Upper lobe of right lung (tissue), 1 donor: Measurements from ENCODE around the gene GRIP1. TPM values are rescaled to one million over a fixed set of nuclear protein-coding genes. Genes with fewer than 3 reads are reported as not detected.
"Not testable (repeated sequence)": the region's sequence is repeated elsewhere in the genome, so short reads cannot be mapped to it uniquely, and the experiment has no call there.

ENCODE experiments used
- ATAC-seq: fragments of 200-7000 bp; cut with Tn5 transposase; one replicate; pipeline ENCODE4 v1.9.1; 2020; ENCODE audit warnings: mild to moderate bottlenecking, moderate library complexity
- DNase-seq: peaks from one replicate; pipeline ENCODE4 v3.0.0-alpha.2; 2020
- H3K27ac ChIP-seq: fragments of 200-600 bp; one replicate; pipeline ENCODE4 v1.8.0; 2022
- H3K27me3 ChIP-seq: fragments of 200-600 bp; one replicate; pipeline ENCODE4 v1.8.0; 2022; ENCODE audit warnings: mild to moderate bottlenecking
- H3K36me3 ChIP-seq: fragments of 200-600 bp; one replicate; pipeline ENCODE4 v1.8.0; 2022
- H3K4me1 ChIP-seq: fragments of 200-600 bp; one replicate; pipeline ENCODE4 v1.8.0; 2022
- H3K4me3 ChIP-seq: fragments of 200-600 bp; one replicate; pipeline ENCODE4 v1.8.0; 2022; ENCODE audit warnings: mild to moderate bottlenecking
- H3K9me3 ChIP-seq: fragments of 200-600 bp; one replicate; pipeline ENCODE4 v1.8.0; 2022
- CTCF ChIP-seq: fragments of 200-600 bp; IDR thresholded peaks from one replicate; pipeline ENCODE4 v1.8.0; 2022; ENCODE audit warnings: antibody characterized with exemption
- intact Hi-C: fragments of 100-400 bp; cut with DNase I; formaldehyde crosslinking; loops from one replicate; pipeline ENCODE4 v1.11.0; 2022
- total RNA-seq: library from RNA; stranded (reverse); fragmentation: NEBNext Ultra II Directional; extraction: Animal tissue kit (Norgen Biotek cat#: 25700); gene quantifications from one replicate; pipeline ENCODE4 v1.2.1, GENCODE V29; 2021
- donor health status: DM: no; HTN: yes; CAD: no; lungs with severe emphysema.

The GRIP1 gene
- total RNA-seq, 1 donor from 2014 or later, result 5.2 TPM

- intact Hi-C loops, result no loop called here
- ATAC-seq (no peak), DNase-seq (no peak)
- H3K27me3 ChIP-seq, result no peaks in the 10 kb centered on the region
- peaks cover 15% of the 10 kb centered on the region for H3K36me3 ChIP-seq
- H3K4me1 ChIP-seq, result no peaks in the 10 kb centered on the region
- no peaks in the 10 kb centered on the region for H3K9me3 ChIP-seq
- TF ChIP-seq CTCF, result no peak
- H3K27ac ChIP-seq, result no peak overlapping the region
- H3K4me3 ChIP-seq, result no peak overlapping the region
Measured at GRCh38 chr12:66309606-66310005, 369.3 kb downstream of the GRIP1 start.

DNA sequence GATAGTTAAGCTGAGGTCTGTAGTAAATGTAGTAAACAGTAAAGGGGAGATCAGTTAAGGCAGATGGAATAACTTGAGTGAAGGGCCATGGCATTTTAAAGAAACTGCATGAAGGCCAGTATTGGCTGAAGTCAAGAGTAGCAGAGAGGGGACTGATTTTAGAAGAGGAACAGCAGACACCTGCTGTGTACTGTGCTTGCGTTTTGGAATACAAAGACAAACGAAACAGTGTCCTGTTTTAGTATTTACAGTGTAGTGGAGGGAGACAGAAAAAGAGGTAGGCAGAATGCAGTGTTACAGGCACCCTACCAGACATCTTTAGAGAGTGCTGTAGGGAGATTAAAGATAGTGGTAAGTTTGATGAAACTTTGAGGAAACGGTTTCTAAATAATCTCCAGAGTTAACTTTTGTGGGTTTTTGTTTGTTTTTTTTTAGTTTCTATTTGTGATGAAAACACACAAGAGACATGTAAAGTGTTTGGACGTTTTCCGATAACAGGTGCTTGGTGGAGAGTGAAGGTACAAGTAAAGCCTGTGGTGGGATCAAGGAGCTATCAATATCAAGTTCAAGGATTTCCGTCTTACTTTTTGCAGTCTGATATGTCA, 374.5 kb downstream of the GRIP1 start:
- Histone ChIP-seq H3K36me3 (peaks cover 10% of the 10 kb centered on the region), H3K9me3 (no peaks in the 10 kb centered on the region), H3K27me3 (no peaks in the 10 kb centered on the region), H3K4me3 (peak overlapping the region; percentile 69), H3K4me1 (peaks cover 13% of the 10 kb centered on the region), H3K27ac (no peak overlapping the region)
- ATAC-seq, result no peak
- intact Hi-C loops, result no loop called here
- TF ChIP-seq CTCF, result no peak
- DNase-seq, result no peak

GRCh38 chr12:66303316-66303804, 375.5 kb downstream of the GRIP1 start:
- H3K27ac ChIP-seq, H3K27me3 ChIP-seq, H3K9me3 ChIP-seq, DNase-seq, ATAC-seq, intact Hi-C loops: not testable (repeated sequence)
- Histone ChIP-seq H3K4me1 (peaks cover 13% of the 10 kb centered on the region), H3K36me3 (peaks cover 10% of the 10 kb centered on the region), H3K4me3 (peak overlapping the region; percentile 69)

- H3K36me3 ChIP-seq, result peaks cover 10% of the 10 kb centered on the region
- no peaks in the 10 kb centered on the region for H3K27me3 ChIP-seq
- DNase-seq, result no peak
- peak overlapping the region; percentile 82 for H3K27ac ChIP-seq
- no peak for TF ChIP-seq CTCF
- peak overlapping the region; percentile 69 for H3K4me3 ChIP-seq
- intact Hi-C loops, result no loop called here
- ATAC-seq, result no peak
- no peaks in the 10 kb centered on the region for H3K9me3 ChIP-seq
- peaks cover 13% of the 10 kb centered on the region for H3K4me1 ChIP-seq
Measured at GRCh38 chr12:66302827-66303169, 376.1 kb downstream of the GRIP1 start.

GRCh38 chr12:66301944-66302826, 376.7 kb downstream of the GRIP1 start, which contains the start of gene HELB:
Gene HELB (plus strand): TSS chr12:66302493. CDS start chr12:66302604, 111 bp downstream.
- peak within 1 kb of the TSS; percentile 82 for H3K27ac ChIP-seq
- H3K4me3 ChIP-seq, result peak within 1 kb of the TSS; percentile 69
- peaks cover 10% of the 10 kb centered on the region for H3K36me3 ChIP-seq
- intact Hi-C loops, result no loop called here
- no peak for TF ChIP-seq CTCF
- no peaks in the 10 kb centered on the region for H3K9me3 ChIP-seq
- peak; percentile 100 for ATAC-seq
- peaks cover 13% of the 10 kb centered on the region for H3K4me1 ChIP-seq
- no peaks in the 10 kb centered on the region for H3K27me3 ChIP-seq
- DNase-seq, result peak; percentile 99

GRCh38 chr12:66297923-66298322, 381.0 kb downstream of the GRIP1 start:
- Histone ChIP-seq H3K27me3 (no peaks in the 10 kb centered on the region), H3K4me1 (no peaks in the 10 kb centered on the region), H3K36me3 (no peaks in the 10 kb centered on the region), H3K9me3 (no peaks in the 10 kb centered on the region), H3K27ac (no peak overlapping the region), H3K4me3 (no peak overlapping the region)
- ATAC-seq (no peak), DNase-seq (no peak)
- TF ChIP-seq CTCF, result no peak
- intact Hi-C loops, result no loop called here
